Progenitor cell of endocrine pancreas (in vitro differentiated cells): Measurements from ENCODE around the gene LRPPRC. TPM values are rescaled to one million over a fixed set of nuclear protein-coding genes. Genes with fewer than 3 reads are reported as not detected.

Experiments
- DNase-seq: peaks from one replicate; pipeline ENCODE4 v3.0.0; 2021; ENCODE audit warnings: low spot score; ENCODE audit not compliant: unreplicated experiment
- H3K27ac Mint-ChIP-seq: 2 replicates; pipeline ENCODE4 v1.8.0; 2021; ENCODE audit warnings: mild to moderate bottlenecking, moderate library complexity, mixed read lengths
- H3K27me3 Mint-ChIP-seq: 2 replicates; pipeline ENCODE4 v1.8.0; 2021; ENCODE audit warnings: mixed read lengths
- H3K36me3 Mint-ChIP-seq: 2 replicates; pipeline ENCODE4 v1.8.0; 2022; ENCODE audit warnings: mixed read lengths; ENCODE audit not compliant: insufficient read depth
- H3K4me1 Mint-ChIP-seq: 2 replicates; pipeline ENCODE4 v1.8.0; 2021; ENCODE audit warnings: low read depth, mixed read lengths
- H3K4me3 Mint-ChIP-seq: 2 replicates; pipeline ENCODE4 v1.8.0; 2021; ENCODE audit warnings: low read depth, mild to moderate bottlenecking, moderate library complexity, mixed read lengths
- H3K9me3 Mint-ChIP-seq: 2 replicates; pipeline ENCODE4 v1.8.0; 2021; ENCODE audit warnings: low read depth, mixed read lengths
- total RNA-seq: library from RNA; stranded (reverse); gene quantifications from 2 replicates; pipeline ENCODE4 v1.2.1, GENCODE V29; 2021
- TF ChIP-seq, protein P1 (sequence below): fragments of 200-600 bp; sonication (generic); IDR thresholded peaks from one replicate; pipeline ENCODE4 v1.5.0; 2021; ENCODE audit warnings: antibody characterized with exemption, mild to moderate bottlenecking; ENCODE audit not compliant: unreplicated experiment

The LRPPRC gene
- total RNA-seq, 1 donor from 2014 or later = 105 TPM

DNA sequence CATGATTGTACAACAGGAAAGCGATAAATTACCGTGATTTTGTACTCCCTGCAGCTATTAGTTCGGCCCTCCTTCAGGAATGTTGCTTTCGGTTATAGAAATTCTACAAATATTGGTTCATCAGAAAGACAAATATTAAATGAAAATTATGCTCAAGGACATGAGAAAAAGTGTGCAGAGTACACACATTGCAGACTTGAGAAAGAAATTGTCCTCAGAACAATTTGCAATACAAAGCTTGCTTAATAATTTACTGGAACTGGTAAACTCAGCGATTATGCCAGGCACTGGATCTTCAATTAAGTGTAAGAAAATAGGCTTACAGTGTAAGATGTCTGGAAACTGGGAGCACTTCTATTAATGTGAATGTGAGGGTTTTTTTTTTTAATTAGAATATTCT lies 111.1 kb downstream of the LRPPRC start:
- no peak overlapping the region for H3K27ac Mint-ChIP-seq
- H3K4me3 Mint-ChIP-seq = no peak overlapping the region
- H3K36me3 Mint-ChIP-seq = peaks cover 18% of the 10 kb centered on the region
- no peaks in the 10 kb centered on the region for H3K27me3 Mint-ChIP-seq
- DNase-seq = no peak
- no peaks in the 10 kb centered on the region for H3K9me3 Mint-ChIP-seq
- TF ChIP-seq, protein P1, sequence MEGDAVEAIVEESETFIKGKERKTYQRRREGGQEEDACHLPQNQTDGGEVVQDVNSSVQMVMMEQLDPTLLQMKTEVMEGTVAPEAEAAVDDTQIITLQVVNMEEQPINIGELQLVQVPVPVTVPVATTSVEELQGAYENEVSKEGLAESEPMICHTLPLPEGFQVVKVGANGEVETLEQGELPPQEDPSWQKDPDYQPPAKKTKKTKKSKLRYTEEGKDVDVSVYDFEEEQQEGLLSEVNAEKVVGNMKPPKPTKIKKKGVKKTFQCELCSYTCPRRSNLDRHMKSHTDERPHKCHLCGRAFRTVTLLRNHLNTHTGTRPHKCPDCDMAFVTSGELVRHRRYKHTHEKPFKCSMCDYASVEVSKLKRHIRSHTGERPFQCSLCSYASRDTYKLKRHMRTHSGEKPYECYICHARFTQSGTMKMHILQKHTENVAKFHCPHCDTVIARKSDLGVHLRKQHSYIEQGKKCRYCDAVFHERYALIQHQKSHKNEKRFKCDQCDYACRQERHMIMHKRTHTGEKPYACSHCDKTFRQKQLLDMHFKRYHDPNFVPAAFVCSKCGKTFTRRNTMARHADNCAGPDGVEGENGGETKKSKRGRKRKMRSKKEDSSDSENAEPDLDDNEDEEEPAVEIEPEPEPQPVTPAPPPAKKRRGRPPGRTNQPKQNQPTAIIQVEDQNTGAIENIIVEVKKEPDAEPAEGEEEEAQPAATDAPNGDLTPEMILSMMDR = no peak
- H3K4me1 Mint-ChIP-seq = peaks cover 3% of the 10 kb centered on the region

DNA sequence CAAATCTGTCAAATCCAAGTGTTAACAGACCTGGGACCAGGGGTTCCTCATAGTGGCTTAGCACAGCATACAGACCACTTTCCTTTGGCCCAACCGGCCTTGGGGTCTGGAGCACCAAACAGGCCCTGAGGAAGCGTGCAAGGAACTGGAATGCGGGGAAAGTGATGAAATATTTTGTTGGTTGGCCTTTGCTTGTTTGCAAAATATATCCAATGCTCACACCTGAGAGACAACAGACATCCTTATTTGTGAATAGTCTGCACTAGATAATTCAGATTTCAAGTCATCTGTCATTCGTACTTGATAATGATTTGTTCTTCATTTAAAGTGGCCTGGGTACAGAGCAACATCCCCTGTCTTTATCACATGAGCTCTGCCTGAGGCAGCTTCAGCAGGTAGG lies 113.5 kb downstream of the LRPPRC start:
- Mint-ChIP-seq H3K4me3 (no peak overlapping the region), H3K27me3 (peaks cover 13% of the 10 kb centered on the region), H3K36me3 (peaks cover 4% of the 10 kb centered on the region), H3K27ac (peak overlapping the region; percentile 38), H3K4me1 (peaks cover 3% of the 10 kb centered on the region), H3K9me3 (no peaks in the 10 kb centered on the region)
- DNase-seq = no peak
- TF ChIP-seq, protein P1 = no peak

DNA sequence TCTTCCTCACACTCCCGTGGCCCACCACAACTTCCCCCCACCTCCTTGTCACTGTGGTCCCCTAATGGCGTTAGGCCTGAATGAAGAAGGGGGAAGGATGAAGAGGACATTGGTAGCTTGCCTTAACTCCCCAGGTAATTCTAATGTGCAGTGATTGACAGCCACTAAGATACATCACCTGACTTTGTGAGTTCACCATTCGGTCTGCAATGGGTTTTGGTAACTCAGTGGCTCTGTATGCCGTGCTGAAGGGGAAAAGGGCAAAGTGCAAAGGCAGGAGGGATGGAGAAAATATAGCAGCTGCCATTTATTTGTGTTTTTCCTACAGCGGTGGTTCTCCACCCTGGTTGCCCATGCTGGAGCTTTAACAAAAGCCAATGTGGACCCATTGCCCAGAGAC lies 114.8 kb downstream of the LRPPRC start:
- H3K4me1 Mint-ChIP-seq = peaks cover 3% of the 10 kb centered on the region
- peaks cover 2% of the 10 kb centered on the region for H3K36me3 Mint-ChIP-seq
- H3K27me3 Mint-ChIP-seq = peaks cover 16% of the 10 kb centered on the region
- DNase-seq = no peak
- H3K4me3 Mint-ChIP-seq = no peak overlapping the region
- H3K27ac Mint-ChIP-seq = no peak overlapping the region
- TF ChIP-seq, protein P1 = no peak
- H3K9me3 Mint-ChIP-seq = no peaks in the 10 kb centered on the region

DNA sequence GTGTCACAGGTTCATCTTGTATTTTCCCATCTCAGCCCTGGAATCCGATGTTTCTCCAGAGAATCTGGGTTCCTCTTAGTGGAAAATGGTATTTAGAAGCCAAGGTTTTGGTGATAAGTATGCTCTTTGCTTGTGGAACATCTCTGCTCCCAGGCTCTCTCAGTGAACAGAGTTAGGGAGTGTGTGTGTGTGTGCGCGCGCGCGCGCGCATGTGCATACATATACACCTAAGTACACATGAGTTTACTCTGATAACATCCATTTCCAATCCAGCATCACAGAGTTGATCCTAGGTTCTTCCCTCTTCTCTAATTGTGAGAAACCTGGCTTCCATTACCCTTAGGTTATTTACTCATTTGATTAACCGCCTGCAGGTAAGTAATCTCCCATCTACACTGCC lies 115.3 kb downstream of the LRPPRC start:
- Mint-ChIP-seq H3K36me3 (peaks cover 2% of the 10 kb centered on the region), H3K27ac (no peak overlapping the region), H3K4me3 (no peak overlapping the region), H3K4me1 (peaks cover 3% of the 10 kb centered on the region), H3K27me3 (peaks cover 16% of the 10 kb centered on the region), H3K9me3 (no peaks in the 10 kb centered on the region)
- no peak for DNase-seq
- TF ChIP-seq, protein P1 = no peak

DNA sequence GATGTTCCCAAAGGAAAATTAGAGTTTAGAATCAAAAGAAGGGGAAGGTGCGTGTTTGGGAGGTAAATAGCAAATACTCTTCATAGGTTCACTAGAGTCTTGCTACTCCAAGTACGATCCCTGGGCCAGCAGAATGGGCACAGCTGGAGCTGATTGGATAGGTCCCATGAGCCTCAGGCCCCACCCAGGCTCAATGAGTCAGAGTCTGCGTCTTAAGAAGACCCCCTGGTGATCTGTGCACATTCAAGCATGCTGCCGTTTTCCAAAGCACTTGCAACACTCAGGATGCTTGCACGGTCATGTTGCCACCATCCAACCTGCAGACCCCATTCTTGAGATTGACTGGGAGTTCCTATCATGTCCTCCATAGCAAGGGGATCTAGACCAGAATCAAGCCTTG lies 116.5 kb downstream of the LRPPRC start:
- Mint-ChIP-seq H3K4me1 (peaks cover 3% of the 10 kb centered on the region), H3K4me3 (no peak overlapping the region), H3K27ac (no peak overlapping the region), H3K36me3 (no peaks in the 10 kb centered on the region), H3K9me3 (no peaks in the 10 kb centered on the region), H3K27me3 (peaks cover 16% of the 10 kb centered on the region)
- DNase-seq = no peak
- TF ChIP-seq, protein P1 = no peak
